ENCODE data around the gene DNASE1L2. TPM values are rescaled to one million over a fixed set of nuclear protein-coding genes. Genes with fewer than 3 reads are reported as not detected.
A peak's percentile ranks its signal among the peaks of the same experiment; 100 is the strongest.

Gene DNASE1L2
- total RNA-seq, 1 experiment from 2014 or later = 1.4 TPM

- no peaks in the 10 kb centered on the region for H3K27me3 ChIP-seq (replicated peaks)
- peaks cover 50% of the 10 kb centered on the region for H3K36me3 ChIP-seq
- H3K4me1 ChIP-seq (replicated peaks) = peaks cover 13% of the 10 kb centered on the region
- no peak for DNase-seq (ENCODE audit: low read depth in 1 of 2, low spot score in 2 of 2)
- no peak overlapping the region for H3K4me3 ChIP-seq
- H3K27ac ChIP-seq = no peak overlapping the region
- H3K9me3 ChIP-seq (replicated peaks) = no peaks in the 10 kb centered on the region
Observed at GRCh38 chr16:2206780-2207433, 29.3 kb upstream of the DNASE1L2 start.

GRCh38 chr16:2207872-2208271 lies 28.4 kb upstream of the DNASE1L2 start:
- Histone ChIP-seq H3K4me1 (replicated peaks) (peaks cover 18% of the 10 kb centered on the region), H3K36me3 (peaks cover 60% of the 10 kb centered on the region), H3K9me3 (replicated peaks) (no peaks in the 10 kb centered on the region; the same call in 1 of the 2 replicates), H3K27ac (no peak overlapping the region), H3K27me3 (replicated peaks) (no peaks in the 10 kb centered on the region), H3K4me3 (no peak overlapping the region)
- DNase-seq (ENCODE audit: low read depth in 1 of 2, low spot score in 2 of 2) = no peak

- H3K4me1 ChIP-seq (replicated peaks) = peaks cover 22% of the 10 kb centered on the region
- no peak for DNase-seq (ENCODE audit: low read depth in 1 of 2, low spot score in 2 of 2)
- H3K9me3 ChIP-seq (replicated peaks) = no peaks in the 10 kb centered on the region; the same call in 1 of the 2 replicates
- H3K27ac ChIP-seq = no peak overlapping the region
- H3K36me3 ChIP-seq = peaks cover 64% of the 10 kb centered on the region
- no peaks in the 10 kb centered on the region for H3K27me3 ChIP-seq (replicated peaks)
- no peak overlapping the region for H3K4me3 ChIP-seq
Observed at GRCh38 chr16:2208308-2208707, 27.9 kb upstream of the DNASE1L2 start.

- no peak for DNase-seq (ENCODE audit: low read depth in 1 of 2, low spot score in 2 of 2)
- Histone ChIP-seq H3K9me3 (replicated peaks) (no peaks in the 10 kb centered on the region; the same call in 1 of the 2 replicates), H3K36me3 (peaks cover 66% of the 10 kb centered on the region), H3K27me3 (replicated peaks) (no peaks in the 10 kb centered on the region), H3K4me1 (replicated peaks) (peaks cover 26% of the 10 kb centered on the region), H3K27ac (no peak overlapping the region), H3K4me3 (no peak overlapping the region)
Observed at GRCh38 chr16:2208772-2209171, 27.5 kb upstream of the DNASE1L2 start.

GRCh38 chr16:2209258-2210008 lies 26.8 kb upstream of the DNASE1L2 start:
- H3K4me1 ChIP-seq (replicated peaks) = peaks cover 30% of the 10 kb centered on the region
- H3K36me3 ChIP-seq = peaks cover 69% of the 10 kb centered on the region
- H3K9me3 ChIP-seq (replicated peaks) = peaks cover 3% of the 10 kb centered on the region
- H3K27me3 ChIP-seq (replicated peaks) = no peaks in the 10 kb centered on the region
- no peak overlapping the region for H3K4me3 ChIP-seq
- H3K27ac ChIP-seq = no peak overlapping the region
- DNase-seq (ENCODE audit: low read depth in 1 of 2, low spot score in 2 of 2) = no peak

GRCh38 chr16:2210009-2210332 lies 26.3 kb upstream of the DNASE1L2 start:
- no peak for DNase-seq (ENCODE audit: low read depth in 1 of 2, low spot score in 2 of 2)
- Histone ChIP-seq H3K9me3 (replicated peaks) (peaks cover 3% of the 10 kb centered on the region), H3K4me1 (replicated peaks) (peaks cover 26% of the 10 kb centered on the region), H3K36me3 (peaks cover 70% of the 10 kb centered on the region), H3K4me3 (no peak overlapping the region), H3K27ac (no peak overlapping the region), H3K27me3 (replicated peaks) (no peaks in the 10 kb centered on the region)

- H3K9me3 ChIP-seq (replicated peaks) = peaks cover 3% of the 10 kb centered on the region
- DNase-seq (ENCODE audit: low read depth in 1 of 2, low spot score in 2 of 2) = no peak
- H3K36me3 ChIP-seq = peaks cover 67% of the 10 kb centered on the region
Observed at GRCh38 chr16:2210386-2211365, 25.6 kb upstream of the DNASE1L2 start, which contains the start of gene BRICD5. Gene BRICD5 (minus strand): TSS chr16:2210863. CDS start chr16:2210833, 30 bp downstream.

GRCh38 chr16:2211923-2212347 lies 24.3 kb upstream of the DNASE1L2 start:
- DNase-seq (ENCODE audit: low read depth in 1 of 2, low spot score in 2 of 2) = no peak
- Histone ChIP-seq H3K27me3 (replicated peaks) (no peaks in the 10 kb centered on the region), H3K9me3 (replicated peaks) (peaks cover 3% of the 10 kb centered on the region), H3K4me3 (no peak overlapping the region), H3K27ac (no peak overlapping the region), H3K36me3 (peaks cover 64% of the 10 kb centered on the region), H3K4me1 (replicated peaks) (peaks cover 17% of the 10 kb centered on the region)

More at GRCh38 chr16:2210386-2211365, 25.6 kb upstream of the DNASE1L2 start, which contains the start of gene BRICD5:
- H3K27me3 ChIP-seq (replicated peaks) = no peaks in the 10 kb centered on the region
- H3K4me3 ChIP-seq = no peak within 1 kb of the TSS
- H3K27ac ChIP-seq = no peak within 1 kb of the TSS
- peaks cover 25% of the 10 kb centered on the region for H3K4me1 ChIP-seq (replicated peaks)

- H3K9me3 ChIP-seq (replicated peaks) = peaks cover 3% of the 10 kb centered on the region
- no peaks in the 10 kb centered on the region for H3K27me3 ChIP-seq (replicated peaks)
- no peak for DNase-seq (ENCODE audit: low read depth in 1 of 2, low spot score in 2 of 2)
- no peak overlapping the region for H3K27ac ChIP-seq
- H3K36me3 ChIP-seq = peaks cover 56% of the 10 kb centered on the region
- peaks cover 17% of the 10 kb centered on the region for H3K4me1 ChIP-seq (replicated peaks)
- peak overlapping the region; percentile 99 for H3K4me3 ChIP-seq
Observed at GRCh38 chr16:2212362-2213324, 23.6 kb upstream of the DNASE1L2 start.

GRCh38 chr16:2213817-2214718 lies 22.2 kb upstream of the DNASE1L2 start:
- DNase-seq (ENCODE audit: low read depth in 1 of 2, low spot score in 2 of 2) = no peak
- peaks cover 17% of the 10 kb centered on the region for H3K4me1 ChIP-seq (replicated peaks)
- peak overlapping the region; percentile 99 for H3K4me3 ChIP-seq
- peaks cover 3% of the 10 kb centered on the region for H3K9me3 ChIP-seq (replicated peaks)
- no peaks in the 10 kb centered on the region for H3K27me3 ChIP-seq (replicated peaks)
- H3K27ac ChIP-seq = peak overlapping the region; percentile 56
- H3K36me3 ChIP-seq = peaks cover 42% of the 10 kb centered on the region

GRCh38 chr16:2214719-2214968 lies 21.6 kb upstream of the DNASE1L2 start, which contains the start of gene PGP:
Gene PGP (minus strand): TSS chr16:2214840. CDS start chr16:2214777, 63 bp downstream.
- Histone ChIP-seq H3K9me3 (replicated peaks) (peaks cover 3% of the 10 kb centered on the region), H3K27ac (peak within 1 kb of the TSS; percentile 60), H3K4me3 (peak within 1 kb of the TSS; percentile 99), H3K27me3 (replicated peaks) (no peaks in the 10 kb centered on the region), H3K4me1 (replicated peaks) (peaks cover 17% of the 10 kb centered on the region), H3K36me3 (peaks cover 36% of the 10 kb centered on the region)
- peak in 1 of 2 experiments; percentile 99 for DNase-seq (ENCODE audit: low read depth in 1 of 2, low spot score in 2 of 2)

GRCh38 chr16:2216330-2216729 lies 19.9 kb upstream of the DNASE1L2 start:
- no peak overlapping the region for H3K4me3 ChIP-seq
- peaks cover 25% of the 10 kb centered on the region for H3K36me3 ChIP-seq
- no peaks in the 10 kb centered on the region for H3K27me3 ChIP-seq (replicated peaks)
- no peak overlapping the region for H3K27ac ChIP-seq
- H3K4me1 ChIP-seq (replicated peaks) = peaks cover 17% of the 10 kb centered on the region
- peaks cover 3% of the 10 kb centered on the region for H3K9me3 ChIP-seq (replicated peaks)
- no peak for DNase-seq (ENCODE audit: low read depth in 1 of 2, low spot score in 2 of 2)
